Skeletal muscle tissue (tissue), 4 donors: ENCODE data around the gene GFI1B. TPM values are rescaled to one million over a fixed set of nuclear protein-coding genes. Genes with fewer than 3 reads are reported as not detected.
"Not testable (repeated sequence)": the region's sequence is repeated elsewhere in the genome, so short reads cannot be mapped to it uniquely, and the experiment has no call there.

Source experiments
- H3K27ac ChIP-seq: one replicate; pipeline ENCODE4 v1.7.0; 2013; ENCODE audit warnings: mild to moderate bottlenecking, low read depth, low read length, inconsistent platforms
- H3K27me3 ChIP-seq, 3 donors: one replicate each; pipeline ENCODE4 v1.7.0; 2013; ENCODE audit warnings: low read length in 3 of 3; ENCODE audit not compliant: control insufficient read depth in 3 of 3, insufficient read depth in 3 of 3
- H3K36me3 ChIP-seq, 3 donors: one replicate each; pipeline ENCODE4 v1.7.0; 2013; ENCODE audit warnings: low read length in 3 of 3; ENCODE audit not compliant: control insufficient read depth in 3 of 3, insufficient read depth in 3 of 3
- H3K4me1 ChIP-seq, 3 donors: one replicate each; pipeline ENCODE4 v1.7.0; 2013; ENCODE audit warnings: low read length in 3 of 3, mild to moderate bottlenecking in 3 of 3; ENCODE audit not compliant: control insufficient read depth in 3 of 3, insufficient read depth in 3 of 3
- H3K4me3 ChIP-seq, 3 donors: one replicate each; pipeline ENCODE4 v1.7.0; 2013; ENCODE audit warnings: low read length in 3 of 3
- H3K9ac ChIP-seq, 3 donors: one replicate each; pipeline ENCODE4 v1.7.0; 2013; ENCODE audit warnings: low read length in 3 of 3, mild to moderate bottlenecking in 3 of 3, moderate library complexity in 2 of 3, low read depth in 1 of 3
- H3K9me3 ChIP-seq, 3 donors: one replicate each; pipeline ENCODE4 v1.7.0; 2013; ENCODE audit warnings: low read length in 3 of 3; ENCODE audit not compliant: control insufficient read depth in 3 of 3
- total RNA-seq: library from RNA; depleted of rRNA; stranded (reverse); fragments of >200 nt; gene quantifications from one replicate; pipeline ENCODE4 v1.2.3, GENCODE V29; 2014
- donor health status: Osteomylitis.

GFI1B gene
- total RNA-seq, 1 donor from 2014 or later = 1.0 TPM

GRCh38 chr9:132961002-132961401, 17.5 kb upstream of the GFI1B start:
- no peak overlapping the region for H3K4me3 ChIP-seq

GRCh38 chr9:132965478-132965877, 13.0 kb upstream of the GFI1B start:
- no peaks in the 10 kb centered on the region for H3K9me3 ChIP-seq
- H3K9ac ChIP-seq = no peak overlapping the region
- no peak overlapping the region for H3K27ac ChIP-seq
- peaks cover 4 to 17% (median 14%) of the 10 kb centered on the region in 3 donors for H3K27me3 ChIP-seq
- H3K36me3 ChIP-seq = no peaks in the 10 kb centered on the region
- H3K4me3 ChIP-seq = no peak overlapping the region
- no peaks in the 10 kb centered on the region for H3K4me1 ChIP-seq

More at GRCh38 chr9:132961002-132961401, 17.5 kb upstream of the GFI1B start:
- peaks cover 0 to under 1% (median 0%) of the 10 kb centered on the region in 3 donors for H3K9me3 ChIP-seq
- no peak overlapping the region for H3K27ac ChIP-seq
- H3K27me3 ChIP-seq = peaks cover 7 to 12% (median 9%) of the 10 kb centered on the region in 3 donors
- H3K4me1 ChIP-seq = no peaks in the 10 kb centered on the region
- no peaks in the 10 kb centered on the region for H3K36me3 ChIP-seq
- H3K9ac ChIP-seq = no peak overlapping the region

- H3K9me3 ChIP-seq, H3K27ac ChIP-seq, H3K4me1 ChIP-seq, H3K9ac ChIP-seq, H3K4me3 ChIP-seq, H3K36me3 ChIP-seq: not testable (repeated sequence)
- H3K27me3 ChIP-seq = peaks cover 7 to 24% (median 13%) of the 10 kb centered on the region in 3 donors
Observed at GRCh38 chr9:132967908-132968307, 10.6 kb upstream of the GFI1B start.

- Histone ChIP-seq H3K4me3 (no peak overlapping the region), H3K27ac (no peak overlapping the region), H3K9ac (no peak overlapping the region), H3K36me3 (no peaks in the 10 kb centered on the region), H3K9me3 (no peaks in the 10 kb centered on the region), H3K4me1 (peaks cover 2 to 5% (median 3%) of the 10 kb centered on the region in 3 donors), H3K27me3 (peaks cover 15 to 27% (median 25%) of the 10 kb centered on the region in 3 donors)
Observed at GRCh38 chr9:132969783-132970182, 8.7 kb upstream of the GFI1B start.

GRCh38 chr9:132970324-132971062, 8.0 kb upstream of the GFI1B start:
- Histone ChIP-seq H3K9me3 (no peaks in the 10 kb centered on the region), H3K4me3 (no peak overlapping the region), H3K9ac (no peak overlapping the region), H3K27ac (no peak overlapping the region), H3K4me1 (peaks cover 2 to 5% (median 3%) of the 10 kb centered on the region in 3 donors), H3K27me3 (peaks cover 15 to 28% (median 23%) of the 10 kb centered on the region in 3 donors), H3K36me3 (no peaks in the 10 kb centered on the region)

GRCh38 chr9:132973166-132973565, 5.3 kb upstream of the GFI1B start:
- no peaks in the 10 kb centered on the region for H3K9me3 ChIP-seq
- no peaks in the 10 kb centered on the region for H3K36me3 ChIP-seq
- H3K4me3 ChIP-seq = no peak overlapping the region
- H3K4me1 ChIP-seq = peaks cover 2 to 5% (median 3%) of the 10 kb centered on the region in 3 donors
- H3K9ac ChIP-seq = peak overlapping the region in 1 of 3 donors; percentile 8
- no peak overlapping the region for H3K27ac ChIP-seq
- H3K27me3 ChIP-seq = peaks cover 29 to 35% (median 32%) of the 10 kb centered on the region in 3 donors

- Histone ChIP-seq H3K27me3 (peaks cover 33 to 40% (median 36%) of the 10 kb centered on the region in 3 donors), H3K9ac (no peak overlapping the region)
Observed at GRCh38 chr9:132973713-132974112, 4.8 kb upstream of the GFI1B start.

GRCh38 chr9:132975961-132976360, 2.5 kb upstream of the GFI1B start:
- Histone ChIP-seq H3K9me3 (no peaks in the 10 kb centered on the region), H3K4me1 (peaks cover 2 to 6% (median 5%) of the 10 kb centered on the region in 3 donors), H3K36me3 (no peaks in the 10 kb centered on the region), H3K27ac (no peak overlapping the region), H3K9ac (no peak overlapping the region), H3K27me3 (peaks cover 37 to 46% (median 39%) of the 10 kb centered on the region in 3 donors), H3K4me3 (no peak overlapping the region)

More at GRCh38 chr9:132973713-132974112, 4.8 kb upstream of the GFI1B start:
- H3K36me3 ChIP-seq = no peaks in the 10 kb centered on the region
- H3K27ac ChIP-seq = no peak overlapping the region
- H3K9me3 ChIP-seq = no peaks in the 10 kb centered on the region
- H3K4me1 ChIP-seq = peaks cover 2 to 5% (median 3%) of the 10 kb centered on the region in 3 donors
- no peak overlapping the region for H3K4me3 ChIP-seq

- no peaks in the 10 kb centered on the region for H3K9me3 ChIP-seq
- H3K9ac ChIP-seq = no peak overlapping the region
- peaks cover 2 to 6% (median 5%) of the 10 kb centered on the region in 3 donors for H3K4me1 ChIP-seq
- no peaks in the 10 kb centered on the region for H3K36me3 ChIP-seq
- peaks cover 36 to 48% (median 39%) of the 10 kb centered on the region in 3 donors for H3K27me3 ChIP-seq
- H3K4me3 ChIP-seq = no peak overlapping the region
- H3K27ac ChIP-seq = no peak overlapping the region
Observed at GRCh38 chr9:132976571-132976970, 1.9 kb upstream of the GFI1B start.

GRCh38 chr9:132978112-132978450, 413 bp upstream of the GFI1B start:
- H3K4me3 ChIP-seq = no peak overlapping the region

More at GRCh38 chr9:132978112-132978450, 413 bp upstream of the GFI1B start:
- Histone ChIP-seq H3K36me3 (no peaks in the 10 kb centered on the region), H3K9me3 (no peaks in the 10 kb centered on the region), H3K27ac (no peak overlapping the region), H3K9ac (no peak overlapping the region), H3K4me1 (peaks cover 0 to 3% (median 0%) of the 10 kb centered on the region in 3 donors), H3K27me3 (peaks cover 31 to 44% (median 39%) of the 10 kb centered on the region in 3 donors)
